Neural progenitor cell (in vitro differentiated cells): ENCODE data around the gene KRT80.

Experiments used
- EZH2phosphoT487 ChIP-seq: fragments of 200-600 bp; sonication (generic); IDR thresholded peaks from 2 replicates; pipeline ENCODE4 v1.6.1; 2017; ENCODE audit warnings: antibody characterized with exemption
- TF ChIP-seq, protein P1 (sequence below): fragments of 200-600 bp; sonication (generic); IDR thresholded peaks from 2 replicates; pipeline ENCODE4 v1.5.1; 2017; ENCODE audit warnings: antibody characterized with exemption, mild to moderate bottlenecking

- TF ChIP-seq, protein P1, sequence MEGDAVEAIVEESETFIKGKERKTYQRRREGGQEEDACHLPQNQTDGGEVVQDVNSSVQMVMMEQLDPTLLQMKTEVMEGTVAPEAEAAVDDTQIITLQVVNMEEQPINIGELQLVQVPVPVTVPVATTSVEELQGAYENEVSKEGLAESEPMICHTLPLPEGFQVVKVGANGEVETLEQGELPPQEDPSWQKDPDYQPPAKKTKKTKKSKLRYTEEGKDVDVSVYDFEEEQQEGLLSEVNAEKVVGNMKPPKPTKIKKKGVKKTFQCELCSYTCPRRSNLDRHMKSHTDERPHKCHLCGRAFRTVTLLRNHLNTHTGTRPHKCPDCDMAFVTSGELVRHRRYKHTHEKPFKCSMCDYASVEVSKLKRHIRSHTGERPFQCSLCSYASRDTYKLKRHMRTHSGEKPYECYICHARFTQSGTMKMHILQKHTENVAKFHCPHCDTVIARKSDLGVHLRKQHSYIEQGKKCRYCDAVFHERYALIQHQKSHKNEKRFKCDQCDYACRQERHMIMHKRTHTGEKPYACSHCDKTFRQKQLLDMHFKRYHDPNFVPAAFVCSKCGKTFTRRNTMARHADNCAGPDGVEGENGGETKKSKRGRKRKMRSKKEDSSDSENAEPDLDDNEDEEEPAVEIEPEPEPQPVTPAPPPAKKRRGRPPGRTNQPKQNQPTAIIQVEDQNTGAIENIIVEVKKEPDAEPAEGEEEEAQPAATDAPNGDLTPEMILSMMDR, result no peak
- TF ChIP-seq EZH2phosphoT487, result no peak
Measured at GRCh38 chr12:52149651-52150241, 42.1 kb downstream of the KRT80 start.
